H1 (cell line): Measurements from ENCODE around the gene LZTFL1. TPM values are rescaled to one million over a fixed set of nuclear protein-coding genes. Genes with fewer than 3 reads are reported as not detected.

Experiments
- CTCF ChIA-PET: fragments of 300-600 bp; sonication (Branson Sonifier 250); formaldehyde crosslinking; loops from one replicate; lab custom pipeline; 2021; ENCODE audit not compliant: partially characterized antibody; lab: Charles Lee
- POLR2A ChIA-PET: fragments of 300-600 bp; sonication (Branson Sonifier 250); formaldehyde crosslinking; loops from one replicate; lab custom pipeline; 2021; ENCODE audit warnings: inconsistent platforms; ENCODE audit not compliant: partially characterized antibody; lab: Charles Lee
- DNase-seq, 2 experiments: peaks; one replicate each; pipeline versions ENCODE4 v3.0.0 to v3.0.0-alpha.2; 2010 to 2022; ENCODE audit warnings: low spot score in 2 of 2, low read depth in 1 of 2, mixed read lengths in 1 of 2
- FAIRE-seq: peaks from 2 replicates; lab custom pipeline; 2011; peaks lifted over from hg19 to GRCh38; lab: Jason Lieb, UNC
- H2AFZ ChIP-seq: 2 replicates; pipeline ENCODE4 v1.8.1; 2012; ENCODE audit warnings: low read length, inconsistent platforms
- H2AK5ac ChIP-seq: 2 replicates; pipeline ENCODE4 v1.6.1; 2013; ENCODE audit warnings: low read depth, low read length
- H2BK120ac ChIP-seq: replicated peaks from 2 replicates; pipeline ENCODE3; 2013; ENCODE audit warnings: low read depth, low read length, inconsistent platforms
- H2BK12ac ChIP-seq: 2 replicates; pipeline ENCODE4 v1.6.1; 2013; ENCODE audit warnings: low read depth, low read length
- H2BK15ac ChIP-seq: 2 replicates; pipeline ENCODE4 v1.6.1; 2013; ENCODE audit warnings: low read length
- H2BK20ac ChIP-seq: 2 replicates; pipeline ENCODE4 v1.6.1; 2013; ENCODE audit warnings: low read length
- H2BK5ac ChIP-seq: 2 replicates; pipeline ENCODE4 v1.6.1; 2013; ENCODE audit warnings: low read depth, low read length
- H3K14ac ChIP-seq: 2 replicates; pipeline ENCODE4 v1.6.1; 2013; ENCODE audit warnings: inconsistent platforms; ENCODE audit not compliant: insufficient read length
- H3K18ac ChIP-seq: 2 replicates; pipeline ENCODE4 v1.6.1; 2013; ENCODE audit warnings: low read length; ENCODE audit errors: extremely low read depth
- H3K23ac ChIP-seq: 2 replicates; pipeline ENCODE4 v1.6.1; 2013; ENCODE audit warnings: inconsistent platforms; ENCODE audit not compliant: insufficient read length
- H3K23me2 ChIP-seq: 2 replicates; pipeline ENCODE4 v1.6.1; 2013; ENCODE audit warnings: low read depth, low read length
- H3K27ac ChIP-seq: 2 replicates; pipeline ENCODE4 v1.6.1; 2011; ENCODE audit warnings: low read depth, low read length, inconsistent platforms
- H3K27me3 ChIP-seq, 4 experiments: replicated peaks in 1 of 4; 1 replicate in 1 of 4; 2 replicates in 3 of 4; pipeline versions ENCODE4 v1.6.1 to v1.8.1; 2011 to 2013; ENCODE audit warnings: low read length in 3 of 4, mild to moderate bottlenecking in 3 of 4, inconsistent platforms in 2 of 4, mixed read lengths in 2 of 4, moderate library complexity in 1 of 4; ENCODE audit not compliant: control insufficient read depth in 3 of 4, insufficient read depth in 3 of 4; ENCODE audit errors: extremely low read depth in 1 of 4
- H3K36me3 ChIP-seq, 4 experiments: 2 replicates each; pipeline versions ENCODE4 v1.6.1 to v1.8.1; 2011 to 2013; ENCODE audit warnings: mild to moderate bottlenecking in 4 of 4, low read length in 3 of 4, moderate library complexity in 2 of 4, control low read depth in 1 of 4, inconsistent platforms in 1 of 4; ENCODE audit not compliant: insufficient read depth in 4 of 4, control insufficient read depth in 2 of 4
- H3K4ac ChIP-seq: replicated peaks from 2 replicates; pipeline ENCODE3; 2013; ENCODE audit warnings: low read length, low read depth, mixed read lengths, inconsistent platforms; ENCODE audit not compliant: insufficient read length
- H3K4me1 ChIP-seq, 4 experiments: replicated peaks in 1 of 4; 1 replicate in 1 of 4; 2 replicates in 3 of 4; pipeline versions ENCODE4 v1.6.1 to v1.8.1; 2011 to 2013; ENCODE audit warnings: low read length in 3 of 4, inconsistent platforms in 2 of 4, mixed read lengths in 1 of 4; ENCODE audit not compliant: insufficient read depth in 4 of 4, control insufficient read depth in 3 of 4
- H3K4me2 ChIP-seq, 2 experiments: 2 replicates each; pipeline versions ENCODE4 v1.6.1 to v1.8.1; 2011 to 2013; ENCODE audit warnings: low read depth in 2 of 2, low read length in 2 of 2, control low read depth in 1 of 2, inconsistent platforms in 1 of 2, mild to moderate bottlenecking in 1 of 2; ENCODE audit not compliant: insufficient read depth in 1 of 2
- H3K4me3 ChIP-seq, 4 experiments: fragments of 200-600, 300-600 bp in 1 of 4; sonication (generic), shearing (Covaris generic), sonication (Bioruptor Twin) in 1 of 4; 2 replicates each; pipeline versions ENCODE4 v1.5.1 to v1.8.1; 2011 to 2016; ENCODE audit warnings: low read length in 4 of 4, low read depth in 3 of 4, control low read depth in 2 of 4, inconsistent platforms in 2 of 4, mild to moderate bottlenecking in 2 of 4, mixed read lengths in 1 of 4, moderate library complexity in 1 of 4; ENCODE audit not compliant: insufficient read depth in 2 of 4; ENCODE audit errors: extremely low read depth in 1 of 4
- H3K56ac ChIP-seq: replicated peaks from 2 replicates; pipeline ENCODE3; 2013; ENCODE audit warnings: low read depth, mild to moderate bottlenecking, mixed read lengths, low read length, inconsistent platforms; ENCODE audit not compliant: insufficient read length
- H3K79me1 ChIP-seq: 2 replicates; pipeline ENCODE4 v1.6.1; 2013; ENCODE audit warnings: low read depth, low read length, control low read depth
- H3K79me2 ChIP-seq, 2 experiments: 2 replicates each; pipeline versions ENCODE4 v1.6.1 to v1.8.1; 2012 to 2013; ENCODE audit warnings: low read length in 2 of 2, mild to moderate bottlenecking in 2 of 2, inconsistent platforms in 1 of 2; ENCODE audit not compliant: insufficient read depth in 2 of 2, control insufficient read depth in 1 of 2
- H3K9ac ChIP-seq, 4 experiments: replicated peaks in 1 of 4; 1 replicate in 1 of 4; 2 replicates in 3 of 4; pipeline versions ENCODE4 v1.6.1 to v1.8.1; 2011 to 2013; ENCODE audit warnings: low read depth in 3 of 4, low read length in 3 of 4, control low read depth in 2 of 4, mild to moderate bottlenecking in 2 of 4, moderate library complexity in 2 of 4, inconsistent platforms in 1 of 4; ENCODE audit errors: extremely low read depth in 1 of 4
- H3K9me3 ChIP-seq, 2 experiments: 2 replicates each; pipeline versions ENCODE4 v1.6.1 to v1.8.1; 2012 to 2013; ENCODE audit warnings: mild to moderate bottlenecking in 2 of 2, moderate library complexity in 2 of 2, control low read depth in 1 of 2, inconsistent platforms in 1 of 2, low read depth in 1 of 2, low read length in 1 of 2, mixed read lengths in 1 of 2; ENCODE audit not compliant: insufficient read depth in 2 of 2
- H4K20me1 ChIP-seq, 2 experiments: replicated peaks in 1 of 2; 2 replicates each; pipeline versions ENCODE3 to v1.8.1; 2011 to 2013; ENCODE audit warnings: inconsistent platforms in 2 of 2, low read length in 2 of 2, mild to moderate bottlenecking in 1 of 2; ENCODE audit not compliant: insufficient read depth in 2 of 2, control insufficient read depth in 1 of 2
- H4K5ac ChIP-seq: 2 replicates; pipeline ENCODE4 v1.6.1; 2013; ENCODE audit warnings: low read length, low read depth, mixed read lengths, inconsistent platforms; ENCODE audit not compliant: insufficient read length
- H4K8ac ChIP-seq: 2 replicates; pipeline ENCODE4 v1.8.0; 2013; ENCODE audit warnings: mild to moderate bottlenecking, moderate library complexity, low read length, inconsistent platforms; ENCODE audit not compliant: insufficient read depth; ENCODE audit errors: extremely low read depth
- H4K91ac ChIP-seq: replicated peaks from 2 replicates; pipeline ENCODE3; 2013; ENCODE audit warnings: low read length, mixed read lengths, inconsistent platforms; ENCODE audit not compliant: insufficient read length
- ASH2L ChIP-seq: fragments of 200-600, 300-600 bp; sonication (generic); IDR thresholded peaks from one replicate; pipeline ENCODE4 v1.7.1; 2017; ENCODE audit warnings: low read length
- BCL11A ChIP-seq, 2 experiments: IDR thresholded peaks; one replicate each; pipeline ENCODE4 v1.6.1; 2011; ENCODE audit warnings: low read depth in 2 of 2, low read length in 2 of 2, mild to moderate bottlenecking in 2 of 2
- CEBPB ChIP-seq: IDR thresholded peaks from 2 replicates; pipeline ENCODE4 v1.6.1; 2012; ENCODE audit warnings: low read depth, low read length
- EGR1 ChIP-seq: IDR thresholded peaks from 2 replicates; pipeline ENCODE4 v1.6.1; 2011; ENCODE audit warnings: low read depth, low read length, borderline replicate concordance
- FOSL1 ChIP-seq: IDR thresholded peaks from 2 replicates; pipeline ENCODE4 v1.6.1; 2011; ENCODE audit warnings: mild to moderate bottlenecking, low read depth, low read length, moderate library complexity; ENCODE audit not compliant: insufficient read depth
- HDAC6 ChIP-seq: IDR thresholded peaks from one replicate; pipeline ENCODE4 v1.7.1; 2012; ENCODE audit warnings: low read depth, mild to moderate bottlenecking, inconsistent platforms, low read length, moderate library complexity
- MAFK ChIP-seq: IDR thresholded peaks from 2 replicates; pipeline ENCODE4 v1.6.1; 2012; ENCODE audit warnings: low read depth, mild to moderate bottlenecking, improper control_type of control experiment, low read length
- NRF1 ChIP-seq: IDR thresholded peaks from 2 replicates; pipeline ENCODE4 v1.6.1; 2011; ENCODE audit warnings: mild to moderate bottlenecking, low read depth, low read length, improper control_type of control experiment
- POLR2A ChIP-seq, 2 experiments: IDR thresholded peaks; 1 replicate in 1 of 2; 2 replicates in 1 of 2; pipeline ENCODE4 v1.6.1; 2011; ENCODE audit warnings: low read depth in 2 of 2, low read length in 2 of 2, mild to moderate bottlenecking in 2 of 2; ENCODE audit errors: control extremely low read depth in 1 of 2
- RAD21 ChIP-seq, 2 experiments: IDR thresholded peaks in 1 of 2; conservative IDR thresholded peaks in 1 of 2; 2 replicates each; pipeline ENCODE4 v1.6.1; 2011; ENCODE audit warnings: low read depth in 2 of 2, low read length in 2 of 2, improper control_type of control experiment in 1 of 2, inconsistent platforms in 1 of 2, mild to moderate bottlenecking in 1 of 2, moderate library complexity in 1 of 2
- RXRA ChIP-seq: IDR thresholded peaks from 2 replicates; pipeline ENCODE4 v1.6.1; 2011; ENCODE audit warnings: low read depth, mild to moderate bottlenecking, low read length, moderate library complexity; ENCODE audit not compliant: insufficient read depth
- SIRT6 ChIP-seq: IDR thresholded peaks from one replicate; pipeline ENCODE4 v1.7.1; 2012; ENCODE audit warnings: low read length, inconsistent platforms
- YY1 ChIP-seq: IDR thresholded peaks from 2 replicates; pipeline ENCODE4 v1.6.1; 2011; ENCODE audit warnings: low read depth, mild to moderate bottlenecking, low read length
- WGBS, 2 experiments: shearing (Covaris generic) in 1 of 2; methylation state at CpG; one replicate each; pipeline versions ENCODE4 v1.1.6 to v1.1.7; 2013 to 2015; ENCODE audit warnings: low lambda C conversion rate in 2 of 2, mixed read lengths in 2 of 2, inconsistent platforms in 1 of 2, low coverage in 1 of 2, missing lambda C conversion rate in 1 of 2; ENCODE audit not compliant: insufficient replicate concordance in 2 of 2, insufficient coverage in 1 of 2, insufficient read length in 1 of 2; ENCODE audit errors: extremely low coverage in 1 of 2, missing lambda C conversion rate in 1 of 2; 5-methylcytosine and 5-hydroxymethylcytosine counted together
- polyA plus RNA-seq, 7 experiments: library from polyadenylated mRNA; depleted of rRNA in 3 of 7; stranded (reverse) in 5 of 7; unstranded in 2 of 7; fragments of >200 nt in 5 of 7; fragments of 200-250 nt in 2 of 7; gene quantifications; 1 replicate in 5 of 7; 2 replicates in 1 of 7; 4 replicates in 1 of 7; pipeline versions ENCODE4 v1.2.1 to v1.2.3, GENCODE V29; 2011 to 2013; ENCODE audit warnings: missing spikeins in 2 of 7, mixed read lengths in 2 of 7
- total RNA-seq: library from RNA; stranded (reverse); fragmentation: NEBNext Ultra II Directional; extraction: Animal tissue kit (Norgen Biotek cat#: 25700); gene quantifications from 2 replicates; pipeline ENCODE4 v1.2.1, GENCODE V29; 2021
- TF ChIP-seq, protein P1 (sequence below): IDR thresholded peaks from 2 replicates; pipeline ENCODE4 v1.6.1; 2012; ENCODE audit warnings: inconsistent platforms

Gene LZTFL1
- total and polyA plus RNA-seq, 2 of the 8 experiments (the other 6 are each of a cell fraction or from before 2014, with no cell fraction given): 8.7 to 11.5 TPM

DNA sequence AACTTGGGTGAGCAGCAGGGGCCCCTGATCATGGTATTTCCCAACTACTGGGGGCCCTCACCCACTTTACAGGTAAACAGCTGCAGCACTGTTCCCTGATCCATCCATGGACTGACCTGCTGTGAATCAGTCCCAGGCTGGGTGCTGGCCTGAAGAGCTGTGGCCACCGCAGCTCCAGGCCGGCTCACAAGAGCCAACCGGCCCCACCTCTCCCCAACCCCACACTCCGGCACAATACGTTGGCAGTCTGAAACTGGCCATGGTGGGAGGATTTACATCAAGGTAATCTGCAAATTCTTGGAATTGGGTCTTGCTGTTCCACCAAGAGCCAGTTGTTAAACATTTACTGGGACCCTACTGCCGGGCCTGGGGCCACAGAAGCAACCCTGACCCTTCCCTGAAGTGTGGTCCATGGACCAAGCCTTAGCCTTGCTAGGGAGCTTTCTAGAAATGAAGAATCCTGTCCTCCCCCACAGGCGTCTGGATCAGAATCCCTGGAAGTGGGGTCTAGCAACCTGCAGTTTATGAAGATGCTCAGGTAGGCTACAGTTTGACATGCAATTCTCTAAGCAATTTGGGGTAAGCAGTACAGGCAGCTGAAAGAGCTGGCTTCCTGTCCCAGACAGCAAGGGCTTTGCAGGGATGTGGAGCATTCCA lies 49.3 kb downstream of the LZTFL1 start:
- peaks cover 0 to 2% of the 10 kb centered on the region in 2 experiments for H4K20me1 ChIP-seq
- H3K14ac ChIP-seq: no peak overlapping the region
- H3K9ac ChIP-seq: no peak overlapping the region
- FAIRE-seq: no peak
- no peaks in the 10 kb centered on the region for H3K79me1 ChIP-seq
- H3K4ac ChIP-seq: no peak overlapping the region
- no peak overlapping the region for H3K18ac ChIP-seq
- H3K56ac ChIP-seq: no peak overlapping the region
- H2AK5ac ChIP-seq: no peak overlapping the region
- H3K23me2 ChIP-seq: peaks cover 2% of the 10 kb centered on the region; the same call in 1 of the 2 replicates
- H3K4me2 ChIP-seq: no peak overlapping the region
- H4K8ac ChIP-seq: no peak overlapping the region
- no peak overlapping the region for H2AFZ ChIP-seq
- H4K5ac ChIP-seq: no peak overlapping the region
- POLR2A ChIA-PET: no interaction called here
- H3K27ac ChIP-seq: no peak overlapping the region
- no peak for DNase-seq
- no peak overlapping the region for H3K4me3 ChIP-seq
- H2BK5ac ChIP-seq: no peak overlapping the region
- no peak overlapping the region for H2BK120ac ChIP-seq
- H3K79me2 ChIP-seq: no peaks in the 10 kb centered on the region
- 0 out of 4 replicates have a peak, but pooled peaks cover 0 to 3% of the 10 kb centered on the region in 2 experiments for H3K9me3 ChIP-seq
- H4K91ac ChIP-seq: no peak overlapping the region
- H3K23ac ChIP-seq: no peak overlapping the region
- no peak overlapping the region for H2BK20ac ChIP-seq
- CTCF ChIA-PET: interaction anchor here (0.6 to 1.5 kb wide), 2 partner anchors 196 to 756 kb away, joined by 3 read pairs; no protein-coding TSS in a partner anchor
- no peaks in the 10 kb centered on the region for H3K36me3 ChIP-seq
- no peak overlapping the region for H2BK15ac ChIP-seq
- peaks cover 0 to 3% (median 0%) of the 10 kb centered on the region in 4 experiments; a peak in 2 of 7 replicates for H3K4me1 ChIP-seq
- peaks cover 22 to 40% (median 35%) of the 10 kb centered on the region in 4 experiments for H3K27me3 ChIP-seq
- H2BK12ac ChIP-seq: no peak overlapping the region
- WGBS, 2 experiments: 89% methylated on average over 7 of the region's 7 CpGs; no CpG with 5 or more reads in 1 of the 2 experiments
- TF ChIP-seq EGR1 (no peak), YY1 (no peak), RXRA (no peak), HDAC6 (no peak), RAD21 (IDR thresholded peaks at IDR 0.05 in 1 of 2, conservative IDR thresholded peaks at IDR 0.05 in 1 of 2; ENCODE audit: low read depth in 2 of 2, low read length in 2 of 2) (no peak), CEBPB (no peak), SIRT6 (no peak), MAFK (no peak), FOSL1 (no peak), NRF1 (no peak), POLR2A (IDR thresholded peaks at IDR 0.05; ENCODE audit: control extremely low read depth in 1 of 2, low read depth in 2 of 2, low read length in 2 of 2) (no peak), ASH2L (no peak), BCL11A (IDR thresholded peaks at IDR 0.05; ENCODE audit: low read depth in 2 of 2, low read length in 2 of 2) (no peak)
- TF ChIP-seq, protein P1, sequence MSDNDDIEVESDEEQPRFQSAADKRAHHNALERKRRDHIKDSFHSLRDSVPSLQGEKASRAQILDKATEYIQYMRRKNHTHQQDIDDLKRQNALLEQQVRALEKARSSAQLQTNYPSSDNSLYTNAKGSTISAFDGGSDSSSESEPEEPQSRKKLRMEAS: no peak
